ENCODE data around the gene UBTD1.
"Not testable (repeated sequence)": the region's sequence is repeated elsewhere in the genome, so short reads cannot be mapped to it uniquely, and the experiment has no call there.

UBTD1 gene

DNA sequence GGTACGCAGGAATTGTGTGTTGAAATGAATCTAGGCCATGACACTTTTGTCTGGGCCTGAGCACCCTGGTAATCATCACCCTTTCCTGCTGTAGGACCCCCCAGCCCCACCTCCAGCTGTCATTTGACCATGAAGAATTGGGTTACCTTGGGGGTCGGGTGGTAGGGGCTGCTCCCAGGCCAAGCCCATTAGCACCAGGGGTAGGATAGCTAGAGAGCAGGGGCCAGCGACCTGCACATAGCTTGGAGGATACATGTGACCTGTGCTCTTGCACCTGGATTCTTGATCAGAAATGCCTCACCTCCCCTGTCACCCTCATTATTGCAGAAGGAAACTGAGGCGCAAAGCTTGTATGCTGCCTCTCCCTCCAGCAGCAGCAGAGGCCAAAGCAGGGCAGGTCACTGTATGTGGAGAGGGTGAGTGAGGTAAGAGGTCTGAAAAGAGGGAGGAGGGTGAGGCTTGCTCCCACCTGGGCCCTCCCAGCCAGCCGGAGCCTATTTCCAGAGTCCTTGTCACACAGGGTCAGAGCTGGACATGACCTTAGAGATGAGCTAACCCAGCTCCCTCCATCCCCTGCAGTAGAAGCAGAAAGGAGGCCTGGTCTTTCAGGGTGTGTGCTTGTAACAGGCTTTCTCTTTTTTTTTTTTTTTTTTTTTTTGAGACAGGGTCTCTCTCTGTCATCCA lies 38.6 kb downstream of the UBTD1 start:
- no peak for DNase-seq

DNA sequence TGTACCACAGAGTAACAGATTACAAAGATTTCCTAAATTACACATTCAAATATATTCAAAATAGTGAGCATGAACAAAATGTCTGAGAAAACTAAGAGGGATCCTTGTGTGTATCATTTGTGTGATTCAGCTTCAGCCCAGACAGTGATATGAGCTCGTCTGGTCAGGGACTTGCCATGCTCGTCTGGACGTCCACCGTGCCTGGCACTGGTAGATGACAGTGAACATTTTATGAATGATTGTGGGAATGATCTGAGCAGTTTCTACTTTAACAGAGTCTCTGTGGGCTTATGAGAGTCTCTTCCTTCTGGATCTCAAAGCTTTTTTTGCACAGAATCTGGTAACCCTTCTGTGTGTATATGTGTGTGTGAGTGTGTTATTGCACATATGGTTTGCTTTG lies 39.7 kb downstream of the UBTD1 start:
- DNase-seq: peak in 3 of 58 donors; percentile 9 to 29 (median 11)

DNA sequence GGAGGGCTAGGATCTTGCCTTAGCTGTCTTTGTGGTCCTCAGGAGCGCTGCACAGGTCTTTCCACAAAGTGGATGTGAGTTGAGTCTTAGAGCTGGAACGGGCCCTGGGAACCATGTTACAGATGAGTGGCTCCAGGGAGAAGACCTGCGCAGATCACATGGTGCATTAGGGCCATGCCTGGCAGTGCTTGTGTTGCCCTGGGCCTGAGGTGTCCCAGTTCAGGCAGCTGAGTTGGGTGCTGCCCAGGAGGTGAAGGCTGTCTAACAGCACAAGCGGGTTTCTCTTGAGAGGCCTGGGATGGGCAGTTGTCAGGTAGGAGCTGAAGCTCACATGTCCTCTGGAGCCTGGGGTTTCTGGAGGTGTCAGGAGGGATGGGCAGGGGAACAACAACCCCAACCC lies 40.1 kb downstream of the UBTD1 start:
- no peak for DNase-seq

DNA sequence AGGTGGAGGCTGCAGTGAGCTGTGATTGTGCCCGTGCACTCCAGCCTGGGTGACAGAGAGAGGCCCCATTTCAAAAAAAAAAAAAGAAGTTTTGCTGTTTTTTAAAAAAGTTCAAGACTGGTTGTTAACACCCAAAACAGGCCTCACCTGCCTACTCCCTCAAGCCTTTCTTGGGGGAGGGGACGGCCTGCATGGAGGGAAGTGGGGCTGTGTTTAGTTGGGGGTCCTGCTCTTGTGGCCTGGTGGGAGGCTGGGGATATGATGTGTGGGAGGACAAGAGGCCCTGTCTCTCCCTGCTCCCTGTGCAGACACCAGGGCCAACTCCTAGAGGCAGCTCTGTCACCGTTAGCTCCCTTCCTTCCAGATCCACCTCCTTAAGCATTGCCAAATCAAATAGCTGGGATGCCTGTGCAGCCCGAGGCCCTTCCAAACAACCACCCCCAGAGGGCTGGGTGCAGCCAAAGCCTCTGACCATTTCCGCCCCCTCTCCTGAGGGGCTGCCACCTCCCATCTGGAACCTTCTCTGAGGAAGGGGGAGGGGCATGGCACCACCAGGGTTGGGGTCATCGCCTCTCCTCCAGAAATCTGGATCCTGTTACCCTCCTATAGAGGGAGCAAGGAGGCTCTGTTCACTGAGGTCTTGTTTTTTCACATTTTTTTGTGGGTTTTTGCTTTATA lies 40.9 kb downstream of the UBTD1 start:
- DNase-seq: no peak

DNA sequence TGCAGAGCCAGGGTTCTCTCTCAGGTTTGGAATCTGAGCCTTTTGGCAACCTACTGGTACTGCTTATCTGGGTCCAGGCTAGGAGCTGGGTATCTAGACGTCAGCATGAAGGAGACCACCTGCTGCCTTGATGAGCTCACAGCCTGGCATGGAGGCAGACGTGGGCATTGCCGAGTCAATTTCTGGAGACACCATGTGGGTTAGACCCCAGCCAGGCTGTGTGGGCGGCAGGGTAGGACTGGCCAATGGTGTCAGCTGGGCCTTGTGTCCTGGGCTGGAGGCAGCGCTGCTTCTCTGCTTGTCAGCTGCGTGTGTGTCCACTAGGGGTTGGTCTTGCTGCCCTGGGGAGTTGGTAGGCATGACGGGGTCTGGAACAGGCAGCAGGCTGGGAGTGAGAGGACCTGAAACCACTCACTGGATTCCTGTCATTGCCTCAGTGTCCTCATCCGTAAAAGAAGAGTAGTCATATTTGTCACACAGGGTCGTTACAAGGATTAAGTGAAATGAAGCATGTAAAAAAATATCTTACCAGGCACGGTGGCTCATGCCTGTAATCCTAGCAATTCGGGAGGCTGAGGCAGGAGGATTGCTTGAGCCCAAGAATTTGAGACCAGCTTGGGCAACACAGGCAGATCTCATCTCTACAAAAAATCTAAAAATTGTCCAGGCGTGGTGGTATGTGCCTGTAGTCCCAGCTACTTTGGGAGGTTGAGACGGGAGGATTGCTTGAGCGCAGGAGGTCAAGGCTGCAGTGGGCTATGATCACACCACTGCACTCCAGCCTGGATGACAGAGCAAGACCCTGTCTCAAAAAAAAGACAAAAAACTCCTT lies 42.2 kb downstream of the UBTD1 start:
- DNase-seq: no peak

DNA sequence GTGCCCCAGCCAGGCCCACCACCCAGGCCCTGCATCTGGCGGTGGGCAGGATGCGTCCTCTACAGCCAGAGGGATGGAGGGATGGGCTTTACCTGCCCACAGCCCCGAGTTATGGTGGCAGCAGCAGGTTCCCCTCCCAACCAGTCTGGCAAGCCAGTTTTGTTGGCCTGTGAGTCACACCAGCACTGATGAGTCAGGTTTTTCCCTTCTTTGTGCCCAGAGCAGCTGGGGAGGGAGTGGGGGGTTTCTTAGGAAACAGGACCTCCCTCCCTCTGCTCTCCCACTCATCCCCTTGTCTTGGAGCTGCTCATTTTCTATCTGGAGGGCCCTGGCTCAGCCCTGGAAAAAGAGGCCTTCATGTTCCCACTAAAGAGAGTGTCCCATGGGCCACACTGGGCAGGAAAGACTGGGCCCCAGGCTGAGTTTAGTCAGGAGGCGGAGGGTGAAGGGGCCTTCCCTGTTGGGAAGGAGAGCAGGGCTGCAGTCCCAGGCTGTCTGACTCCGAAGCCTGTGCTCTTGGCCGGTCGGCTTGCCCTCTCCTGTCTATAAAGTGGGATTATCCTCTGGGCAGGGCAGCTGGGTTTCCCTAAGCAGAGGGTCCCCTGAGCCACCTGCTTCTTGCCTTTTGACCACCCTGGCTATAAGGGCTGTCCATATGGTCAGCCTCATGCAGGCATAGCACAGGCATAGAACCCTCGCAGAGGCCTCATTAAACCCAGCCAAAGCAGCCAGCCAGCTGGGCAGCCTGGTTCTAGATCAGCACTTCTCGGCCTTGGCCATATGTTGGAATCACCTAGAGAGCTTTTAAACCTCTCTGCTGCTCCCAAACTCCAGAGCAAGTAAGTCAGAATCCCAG lies 43.7 kb downstream of the UBTD1 start:
- DNase-seq: peak in 45 of 58 donors; percentile 10 to 80 (median 47)

DNA sequence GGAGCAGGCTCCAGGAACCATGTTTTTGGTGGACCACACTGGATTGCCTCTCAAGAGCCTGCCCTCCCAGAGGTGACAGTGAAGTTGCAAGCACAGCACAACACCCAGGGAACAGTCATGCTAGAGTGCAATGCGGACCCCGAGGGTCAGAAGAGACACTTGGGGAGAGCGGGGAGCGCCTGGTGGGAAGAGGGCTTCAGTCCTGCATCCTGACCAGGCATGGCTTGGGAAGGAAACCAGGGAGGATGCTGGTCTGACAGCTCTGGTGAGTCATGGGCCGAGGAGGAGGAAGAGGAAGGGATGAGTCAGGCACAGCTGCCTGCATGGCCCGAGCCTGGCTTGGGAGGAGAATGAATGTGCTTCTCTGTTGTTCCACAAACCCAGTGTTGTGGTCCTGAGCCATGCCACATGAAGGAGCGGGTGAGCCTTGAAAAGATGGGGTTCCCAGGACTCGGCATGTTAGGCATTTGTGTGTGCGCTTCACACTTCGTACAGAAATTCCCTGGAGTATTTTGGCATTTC lies 44.4 kb downstream of the UBTD1 start:
- DNase-seq: peak in 56 of 58 donors; percentile 24 to 92 (median 78)

DNA sequence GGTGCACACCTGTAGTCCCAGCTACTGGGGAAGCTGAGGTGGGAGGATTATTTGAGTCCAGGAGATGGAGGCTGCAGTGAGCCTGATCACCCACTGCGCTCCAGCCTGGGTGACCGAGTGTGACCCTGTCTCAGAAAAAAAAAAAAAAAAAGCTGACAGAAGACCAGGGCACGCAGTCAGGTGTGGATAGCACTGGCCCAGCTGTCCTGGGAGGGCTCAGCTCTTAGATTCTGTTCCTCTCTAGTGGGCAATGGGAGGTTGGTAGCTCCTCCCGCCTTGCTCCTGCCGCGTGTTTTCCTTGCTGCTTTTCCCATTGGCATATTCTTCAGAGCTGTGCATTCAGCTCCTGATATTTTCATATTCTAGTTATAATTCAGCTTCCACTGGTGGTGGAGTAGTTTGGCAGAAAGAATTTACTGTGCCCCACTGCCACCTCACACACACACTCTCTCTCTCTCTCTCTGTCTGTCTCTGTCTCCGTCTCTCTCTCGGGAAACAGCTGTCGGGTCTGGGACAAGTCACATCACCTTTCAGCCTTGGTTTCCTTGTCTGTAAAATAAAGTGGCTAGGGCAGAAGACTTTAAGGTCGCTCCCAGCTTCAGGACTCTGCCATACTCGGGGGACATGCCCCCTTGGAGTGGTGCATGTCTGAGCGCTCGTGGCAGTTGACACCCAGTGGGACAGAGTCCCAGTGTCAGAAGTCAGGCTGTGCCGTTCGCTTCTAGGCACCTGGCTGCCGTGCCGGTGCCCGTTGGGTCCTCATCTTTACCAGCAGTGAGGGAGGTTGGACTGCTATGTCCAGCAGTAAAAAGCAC lies 47.9 kb downstream of the UBTD1 start:
- DNase-seq: no peak

DNA sequence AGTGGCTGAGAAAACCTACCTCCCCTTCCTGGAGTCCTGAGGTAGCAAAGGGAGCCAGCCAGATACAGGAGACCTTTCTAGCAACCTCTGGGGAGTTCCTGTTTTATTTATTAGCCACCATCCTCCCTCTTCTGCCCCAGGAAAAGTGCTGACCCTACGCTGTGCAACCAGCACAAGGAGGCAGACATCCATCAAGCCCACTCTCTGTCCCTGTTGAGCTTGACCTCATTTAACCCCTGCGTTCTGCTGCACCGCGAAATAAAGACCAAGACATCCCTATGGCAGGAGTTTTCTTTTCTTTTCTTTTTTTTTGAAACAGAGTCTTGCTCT lies 48.5 kb downstream of the UBTD1 start:
- no peak for DNase-seq

DNA sequence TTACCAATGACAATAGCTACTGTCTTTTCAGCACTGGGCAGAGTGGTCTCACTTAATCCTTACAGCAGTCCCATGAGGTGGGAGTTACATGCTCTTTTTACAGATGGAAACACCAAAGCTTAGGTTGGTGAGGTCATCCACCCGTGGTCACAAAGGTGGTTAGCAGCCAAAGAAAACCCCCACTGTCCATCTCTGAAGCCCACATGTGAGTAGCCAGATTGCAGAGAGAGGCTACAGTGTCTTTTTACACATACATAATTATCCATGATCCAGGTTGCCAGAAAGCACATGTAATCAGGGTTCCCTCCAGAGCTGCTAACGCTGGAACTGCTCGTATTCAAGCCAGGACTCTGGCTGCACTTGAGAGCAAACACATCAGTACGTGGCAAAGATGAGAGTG lies 49.2 kb downstream of the UBTD1 start:
- DNase-seq: no peak

DNA sequence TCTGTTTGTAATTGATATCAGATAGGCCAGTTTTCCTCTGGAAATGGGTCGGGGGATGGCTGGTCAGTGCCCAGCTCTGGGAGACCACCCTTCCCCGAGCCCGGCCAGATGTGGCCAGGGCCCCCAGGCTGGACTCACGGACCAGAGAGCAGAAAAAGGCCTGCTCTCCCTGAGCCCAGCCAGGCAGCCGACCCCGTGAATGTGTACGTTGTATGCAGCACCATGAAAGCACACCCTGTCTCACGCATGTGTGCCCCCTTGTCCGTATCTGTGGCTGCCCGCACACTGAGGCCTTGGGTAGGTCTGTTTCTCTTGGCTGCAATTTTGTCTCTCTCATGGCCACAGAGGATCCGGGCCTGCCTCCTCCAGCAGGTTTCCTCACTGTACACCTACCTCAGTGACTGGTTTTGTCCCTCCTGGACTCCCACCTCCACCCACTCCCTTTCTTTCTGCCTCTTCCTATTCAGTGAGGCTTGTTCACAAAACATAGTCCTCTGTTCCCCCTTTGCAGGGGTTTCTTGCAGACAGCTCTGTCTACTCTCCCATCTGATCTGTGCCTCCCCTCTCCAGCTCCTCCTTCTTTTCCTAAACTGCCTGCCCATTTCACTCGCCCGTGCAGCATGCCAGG lies 50.2 kb downstream of the UBTD1 start:
- no peak for DNase-seq

DNA sequence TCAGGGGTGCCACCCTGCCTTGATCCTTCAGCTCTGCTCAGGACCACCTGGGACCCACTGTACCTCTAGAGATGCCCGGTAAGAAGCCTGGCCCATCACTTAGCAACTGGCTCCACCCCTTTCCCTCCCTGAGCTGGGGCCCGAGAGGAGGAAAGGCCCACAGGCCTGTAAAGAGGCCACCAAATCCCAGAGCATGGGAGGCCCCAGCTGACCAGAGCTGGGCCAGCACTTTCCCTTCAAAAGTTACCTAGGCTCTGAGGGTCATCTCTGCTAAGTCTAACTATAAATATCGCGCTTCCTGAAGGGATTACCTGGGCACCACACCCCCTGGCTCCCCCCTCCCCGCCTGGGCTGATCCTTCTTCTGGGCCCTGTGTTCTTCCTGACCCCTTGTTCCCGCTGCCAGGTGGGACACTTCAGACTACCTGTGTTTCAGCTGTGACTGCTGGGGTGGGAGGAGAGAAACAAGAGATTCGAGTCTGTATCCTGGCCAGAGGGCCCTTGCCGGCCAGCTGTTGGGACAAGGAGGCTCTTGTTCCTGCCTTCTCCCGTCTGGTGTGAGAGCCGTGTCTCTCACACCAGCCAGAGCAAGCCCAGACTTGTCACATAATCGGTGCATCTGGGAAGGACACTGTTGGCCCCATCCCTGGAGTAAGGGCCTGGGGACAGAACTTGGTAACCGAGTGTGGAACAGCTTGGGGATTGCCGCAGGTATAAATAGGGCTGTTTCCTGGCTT lies 51.0 kb downstream of the UBTD1 start:
- peak in 38 of 58 donors; percentile 5 to 87 (median 48) for DNase-seq

DNA sequence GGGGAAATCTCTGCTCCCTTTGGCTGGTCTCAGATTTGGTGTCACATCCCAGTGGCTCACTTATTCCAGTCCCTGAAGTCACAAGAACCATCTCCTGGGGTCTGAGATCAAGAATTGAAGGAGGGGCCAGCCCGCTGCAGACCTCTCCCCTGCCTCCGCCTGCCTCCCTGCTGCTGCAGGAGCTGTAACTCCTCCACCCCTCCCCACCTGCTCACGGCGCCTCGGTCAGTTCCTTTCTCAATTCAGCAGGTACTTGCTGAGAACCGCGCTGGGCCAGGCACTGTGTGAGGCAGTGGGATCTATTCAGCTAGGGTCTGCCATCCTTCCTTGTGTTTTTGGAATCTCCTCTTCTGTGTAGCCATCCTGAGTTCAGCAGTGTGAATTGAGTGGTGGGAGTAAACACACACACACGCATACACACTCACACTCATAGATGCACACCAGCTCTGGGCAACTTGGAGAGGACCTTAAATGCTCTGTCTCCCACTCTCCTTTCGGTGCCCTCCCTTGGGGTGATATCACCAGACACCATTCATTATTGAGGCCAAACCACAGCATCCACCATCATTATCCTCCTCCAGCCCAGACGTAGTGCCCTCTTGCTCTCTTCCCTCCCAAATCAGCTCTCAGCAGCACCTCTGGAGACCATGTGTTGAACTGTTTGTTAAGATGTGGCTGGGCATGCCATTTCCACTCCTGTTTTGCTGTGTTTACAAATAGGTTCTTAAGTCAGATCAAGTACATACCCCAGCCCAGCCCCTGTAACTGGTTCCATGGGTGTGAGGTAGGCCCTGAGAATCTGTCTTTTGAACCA lies 51.8 kb downstream of the UBTD1 start:
- DNase-seq: no peak

DNA sequence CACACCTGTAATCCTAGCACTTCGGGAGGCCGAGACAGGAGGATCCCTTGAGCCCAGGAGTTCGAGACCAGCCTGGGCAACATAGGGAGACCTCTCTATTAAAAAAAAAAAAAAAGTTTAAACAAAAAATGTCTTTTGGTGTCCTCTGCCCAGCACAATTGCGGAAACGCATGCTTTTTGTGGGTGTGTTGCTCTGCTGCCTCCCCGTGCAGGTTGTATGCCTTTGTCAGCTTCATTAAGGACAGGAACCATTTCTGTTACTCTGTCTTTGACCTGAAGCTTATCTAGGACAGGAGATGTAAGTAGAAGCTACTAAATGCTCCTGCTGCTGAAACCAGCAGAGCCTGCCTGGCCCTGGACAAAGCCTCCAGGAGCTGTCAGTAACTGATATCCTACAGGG lies 52.5 kb downstream of the UBTD1 start:
- DNase-seq: no peak

DNA sequence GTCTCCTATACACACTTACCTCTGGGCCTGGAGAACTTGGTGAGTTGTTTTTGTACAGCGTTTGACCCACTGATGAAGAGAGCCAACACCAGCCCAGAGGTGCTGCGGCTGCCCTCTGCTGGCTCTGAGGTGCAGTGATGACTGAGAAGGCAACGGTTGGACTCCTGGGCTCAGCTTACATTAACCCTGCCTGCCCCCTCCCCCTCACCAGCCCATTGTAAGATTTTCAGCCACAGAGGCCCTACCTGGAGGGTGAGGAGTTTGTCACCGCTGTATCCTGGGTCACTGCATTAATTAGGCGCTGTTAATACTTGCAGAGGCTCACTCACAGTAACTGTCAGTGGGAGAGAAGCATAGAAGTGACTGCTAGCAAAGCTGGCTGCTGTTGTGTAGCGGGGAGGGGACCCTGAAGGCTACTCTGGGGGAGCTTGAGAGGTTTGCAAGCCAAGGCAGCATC lies 54.9 kb downstream of the UBTD1 start:
- peak in 48 of 58 donors; percentile 10 to 72 (median 44) for DNase-seq

DNA sequence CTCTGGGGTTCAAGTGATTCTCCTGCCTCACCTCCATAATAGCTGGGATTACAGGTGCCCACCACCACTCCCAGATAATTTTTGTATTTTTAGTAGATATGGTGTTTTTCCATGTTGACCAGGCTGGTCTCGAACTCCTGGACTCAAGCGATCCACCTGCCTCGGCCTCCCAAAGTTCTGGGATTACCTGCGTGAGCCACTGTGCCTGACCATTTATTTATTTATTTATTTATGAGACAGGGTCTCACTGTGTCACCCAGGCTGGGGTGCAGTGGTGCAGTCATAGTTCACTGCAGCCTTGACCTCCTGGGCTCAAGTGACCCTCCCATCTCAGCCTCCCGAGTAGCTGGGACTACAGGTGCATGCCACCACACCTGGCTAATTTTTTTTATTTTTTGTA lies 55.6 kb downstream of the UBTD1 start:
- not testable (repeated sequence) for DNase-seq

DNA sequence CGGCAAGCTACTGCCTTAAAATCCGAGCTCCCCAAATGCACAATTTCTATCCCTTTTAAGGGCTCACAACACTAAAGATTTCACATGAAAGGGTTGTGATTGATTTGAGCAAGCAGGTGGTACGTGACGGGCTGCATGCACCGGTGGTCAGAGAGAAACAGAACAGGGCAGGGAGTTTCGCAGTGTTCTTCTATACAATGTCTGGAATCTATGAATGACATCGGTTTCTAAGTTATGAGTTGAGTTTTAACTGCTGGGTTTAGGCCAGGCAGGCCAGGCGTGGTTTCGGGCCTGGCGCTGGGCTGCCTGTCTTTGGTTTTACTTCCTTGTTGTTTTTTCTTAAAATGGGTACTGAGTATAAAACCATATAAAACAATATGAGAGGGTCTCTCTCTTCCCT lies 56.8 kb downstream of the UBTD1 start:
- not testable (repeated sequence) for DNase-seq
